Erythroblast (primary cell): ENCODE measurements around the gene RPUSD2.
"Not testable (repeated sequence)": the region's sequence is repeated elsewhere in the genome, so short reads cannot be mapped to it uniquely, and the experiment has no call there.

ENCODE experiments used
- DNase-seq, 2 experiments: peaks; one replicate each; lab custom pipeline; 2025; lab: John Stamatoyannopoulos, UW
- GATA1 ChIP-seq: IDR thresholded peaks from 2 replicates; pipeline ENCODE4 v1.6.1; 2011; ENCODE audit warnings: low read depth, mild to moderate bottlenecking, control low read depth, low read length, moderate library complexity
- POLR2A ChIP-seq: IDR thresholded peaks from 2 replicates; pipeline ENCODE4 v1.6.1; 2011; ENCODE audit warnings: mild to moderate bottlenecking, low read length

The RPUSD2 gene

DNA sequence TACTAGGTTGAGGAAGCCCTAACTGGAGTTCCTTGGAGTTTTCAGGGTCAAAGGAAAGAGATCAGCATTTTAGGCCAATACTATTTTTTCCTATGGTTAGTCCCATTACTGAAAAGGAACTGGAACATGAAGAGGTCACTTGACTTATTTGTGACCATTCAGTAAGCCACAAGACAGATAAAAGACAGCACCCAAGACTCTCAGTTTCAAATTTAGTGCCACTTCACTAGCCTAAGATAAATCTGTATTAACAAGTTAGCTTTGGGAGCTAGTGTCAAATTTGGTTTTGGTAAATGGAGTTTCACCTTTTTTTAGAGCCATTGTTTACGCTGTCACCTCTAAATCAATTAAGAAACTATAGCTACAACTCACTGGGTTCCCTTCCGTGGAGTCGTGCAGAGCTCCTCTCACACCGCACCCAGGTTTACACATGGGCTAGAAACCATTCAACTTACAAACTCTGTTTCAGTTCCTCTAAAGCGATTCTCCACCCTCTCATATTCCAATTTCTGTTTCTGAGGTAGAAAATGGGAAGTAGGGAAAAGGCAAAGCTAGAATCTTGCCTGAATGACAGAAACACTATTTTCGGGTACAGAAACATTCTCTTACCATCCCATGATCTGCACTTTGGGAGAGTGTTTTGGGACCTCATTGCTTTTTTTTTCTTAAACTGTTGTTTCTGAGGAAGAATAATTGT lies 18.6 kb upstream of the RPUSD2 start:
- no peak for TF ChIP-seq POLR2A
- DNase-seq, result no peak

DNA sequence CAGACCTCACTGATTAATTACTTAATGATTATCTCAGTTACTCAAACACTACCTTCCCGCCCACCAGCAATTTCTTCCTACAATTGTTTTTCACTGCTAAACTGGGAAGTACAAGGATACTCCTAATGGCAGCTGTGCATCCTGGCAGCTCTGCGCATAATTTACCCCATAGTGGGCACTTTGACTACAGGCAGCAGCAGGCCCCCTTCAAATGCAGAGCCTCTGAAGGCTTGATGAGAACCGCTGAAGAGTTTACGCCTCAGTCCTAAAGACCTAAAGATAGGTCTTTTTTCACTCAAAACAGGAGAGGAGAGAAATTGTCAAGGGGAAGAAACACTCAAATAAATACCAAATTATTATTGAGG lies 15.0 kb upstream of the RPUSD2 start:
- TF ChIP-seq GATA1 (no peak), POLR2A (no peak)
- DNase-seq, result no peak

DNA sequence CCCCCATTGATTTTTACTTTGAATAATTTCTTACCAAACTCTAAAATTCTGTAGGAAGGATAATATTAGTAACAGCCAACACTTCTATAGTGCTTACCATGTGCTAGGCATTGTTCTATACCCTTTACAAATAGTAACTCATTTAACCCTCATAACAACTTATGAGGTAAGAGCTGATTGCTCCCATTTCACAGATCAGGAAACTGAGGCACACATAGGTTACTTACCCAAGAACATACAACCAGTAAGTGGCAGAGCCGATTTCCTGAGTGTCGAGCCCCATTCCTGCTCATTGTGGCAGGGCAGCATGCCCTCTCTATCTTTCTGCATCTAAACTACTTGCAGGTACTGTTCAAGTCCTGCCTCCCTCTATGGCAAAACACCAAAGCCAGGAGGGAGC lies 13.2 kb upstream of the RPUSD2 start:
- no peak for DNase-seq
- TF ChIP-seq GATA1, result no peak
- TF ChIP-seq POLR2A, result no peak

- TF ChIP-seq GATA1 (no peak), POLR2A (no peak)
- peak; percentile 88 to 97 for DNase-seq
Observed at GRCh38 chr15:40558952-40559742, 10.0 kb upstream of the RPUSD2 start.

GRCh38 chr15:40562691-40563090 lies 6.4 kb upstream of the RPUSD2 start:
- no peak for DNase-seq

GRCh38 chr15:40563426-40563825 lies 5.7 kb upstream of the RPUSD2 start:
- no peak for TF ChIP-seq GATA1
- TF ChIP-seq POLR2A, result no peak
- no peak for DNase-seq

More at GRCh38 chr15:40562691-40563090, 6.4 kb upstream of the RPUSD2 start:
- TF ChIP-seq GATA1 (no peak), POLR2A (no peak)

- TF ChIP-seq POLR2A (peak; percentile 95), GATA1 (no peak)
- DNase-seq, result peak; percentile 98 to 99
Observed at GRCh38 chr15:40564591-40565332, 4.3 kb upstream of the RPUSD2 start, which contains the start of gene CCDC32. Gene CCDC32, minus strand, starts transcription at chr15:40565042. Its CDS starts 2,027 bp downstream, at chr15:40563015.

DNA sequence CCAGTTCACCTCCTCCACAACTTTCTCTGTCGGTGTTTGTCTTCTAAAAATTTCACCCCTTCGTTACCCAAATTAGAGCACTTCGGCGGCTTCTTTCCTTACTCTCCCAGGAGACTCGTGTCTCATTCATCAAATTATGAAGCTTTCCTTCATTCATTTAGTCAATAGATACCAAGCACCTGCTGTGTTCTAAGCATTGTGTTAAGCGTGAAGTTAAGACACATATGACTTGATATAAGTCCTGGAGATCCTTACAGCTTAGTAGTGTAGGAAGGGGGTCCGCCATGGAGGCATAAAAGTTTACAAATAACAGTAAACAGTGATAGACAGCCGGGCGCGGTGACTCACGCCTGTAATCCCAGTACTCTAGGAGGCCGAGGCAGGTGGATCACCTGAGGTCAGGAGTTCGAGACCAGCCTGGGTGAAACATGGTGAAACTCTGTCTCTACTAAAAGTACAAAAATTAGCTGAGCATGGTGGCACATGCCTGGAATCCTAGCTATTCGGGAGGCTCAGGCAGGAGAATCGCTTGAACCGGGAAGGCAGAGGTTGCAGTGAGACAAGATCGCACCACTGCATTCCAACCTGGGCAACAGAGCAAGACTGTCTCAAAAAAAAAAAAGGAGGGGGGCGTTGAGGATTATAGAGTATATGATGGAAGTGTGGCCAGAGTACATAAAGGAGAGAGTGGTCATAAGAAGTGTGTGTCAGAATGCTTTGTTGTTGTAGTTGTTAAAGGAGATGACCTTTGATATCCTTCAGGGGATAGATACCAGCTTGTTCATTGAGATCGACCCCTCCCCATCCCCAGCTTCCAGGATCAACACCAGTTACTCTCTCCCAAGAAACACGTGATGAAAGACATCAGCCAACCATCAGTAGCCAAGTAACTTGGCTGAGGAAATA lies 3.5 kb upstream of the RPUSD2 start:
- peak; percentile 10 to 32 for DNase-seq
- no peak for TF ChIP-seq POLR2A
- no peak for TF ChIP-seq GATA1

DNA sequence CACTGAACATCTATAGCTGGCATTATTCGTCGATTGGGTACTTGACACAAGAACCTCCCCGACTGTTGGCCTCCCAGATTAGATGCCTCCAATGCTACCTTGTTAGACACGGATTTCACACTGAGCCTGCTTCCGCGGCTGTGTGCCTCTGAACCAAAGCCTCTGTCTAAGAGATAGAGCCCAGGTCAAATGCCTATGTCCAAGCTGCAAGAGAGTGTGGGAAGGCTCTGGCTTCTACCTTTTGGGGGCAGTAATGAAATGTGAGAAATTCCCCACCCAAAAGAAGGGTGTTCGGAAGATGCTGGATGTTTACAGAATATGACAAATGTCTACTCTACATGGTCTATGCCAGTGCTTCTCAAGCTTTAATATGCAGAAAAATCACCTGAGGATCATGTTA lies 2.0 kb upstream of the RPUSD2 start:
- peak; percentile 54 to 65 for DNase-seq
- TF ChIP-seq POLR2A, result no peak
- TF ChIP-seq GATA1, result no peak

GRCh38 chr15:40575113-40575512 lies 6.0 kb downstream of the RPUSD2 start:
- TF ChIP-seq POLR2A, result no peak
- TF ChIP-seq GATA1, result no peak
- DNase-seq, result no peak

DNA sequence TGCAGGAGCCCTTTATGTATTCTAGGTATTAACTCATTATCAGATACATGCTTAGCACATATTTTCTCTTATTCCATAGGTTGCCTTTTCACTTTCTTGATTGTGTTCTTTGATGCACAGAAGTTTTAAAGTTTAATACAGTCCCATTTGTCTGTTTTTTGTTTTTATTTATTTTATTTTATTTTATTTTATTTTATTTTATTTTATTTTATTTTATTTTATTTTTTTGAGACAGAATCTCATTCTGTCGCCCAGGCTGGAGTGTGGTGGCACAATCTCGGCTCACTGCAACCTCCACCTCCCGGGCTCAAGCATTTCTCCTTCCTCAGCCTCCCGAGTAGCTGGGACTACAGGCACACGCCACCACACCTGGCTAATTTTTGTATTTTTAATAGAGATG lies 7.8 kb downstream of the RPUSD2 start:
- not testable (repeated sequence) for DNase-seq

DNA sequence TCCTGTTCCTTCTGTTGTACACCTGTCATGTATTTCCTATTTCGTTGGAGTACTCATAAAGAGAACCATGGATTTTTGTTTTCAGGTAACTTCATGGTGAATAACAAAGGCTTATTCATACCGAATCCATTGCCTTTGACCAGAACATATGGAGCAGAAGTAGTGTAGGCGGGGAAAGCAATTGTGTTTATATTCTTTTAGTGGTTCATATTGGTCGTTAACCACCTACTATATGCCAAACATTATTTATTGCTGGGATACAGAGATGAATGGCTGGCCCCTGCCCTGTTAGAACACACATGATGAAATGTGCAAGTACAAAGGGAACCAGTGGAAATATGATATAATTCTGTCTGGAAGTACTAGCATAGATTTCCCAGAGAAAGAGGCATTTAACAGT lies 9.8 kb downstream of the RPUSD2 start:
- no peak for DNase-seq
- TF ChIP-seq GATA1, result no peak
- TF ChIP-seq POLR2A, result no peak

DNA sequence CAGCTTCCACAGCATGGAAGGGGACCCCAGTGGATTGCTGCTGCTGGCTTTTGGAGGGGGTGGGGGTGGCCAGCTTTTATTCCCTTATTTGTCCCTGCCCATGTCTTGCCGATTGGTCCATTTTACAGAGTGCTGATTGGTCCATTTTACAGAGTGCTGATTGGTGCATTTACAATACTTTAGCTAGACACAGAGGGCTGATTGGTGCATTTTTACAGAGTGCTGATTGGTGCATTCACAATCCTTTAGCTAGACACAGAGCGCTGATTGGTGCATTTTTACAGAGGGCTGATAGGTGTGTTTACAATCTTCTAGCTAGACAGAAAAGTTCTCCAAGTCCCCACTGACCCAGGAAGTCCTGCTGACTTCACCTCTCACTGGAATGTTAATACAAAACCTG lies 12.7 kb downstream of the RPUSD2 start:
- DNase-seq, result not testable (repeated sequence)
